SJCRH30 (cell line): ENCODE data around the gene CASK. TPM values are rescaled to one million over a fixed set of nuclear protein-coding genes. Genes with fewer than 3 reads are reported as not detected.
A peak's percentile ranks its signal among the peaks of the same experiment; 100 is the strongest.

ENCODE experiments used
- DNase-seq, 2 experiments: peaks; one replicate each; pipeline ENCODE4 v3.0.0-alpha.2; 2015 to 2020
- H3K27ac ChIP-seq: fragments of 250-450 bp; sonication (Bioruptor Pico); 2 replicates; pipeline ENCODE4 v1.5.1; 2020; ENCODE audit warnings: mild to moderate bottlenecking, moderate library complexity
- H3K27me3 ChIP-seq: fragments of 250-450 bp; sonication (Bioruptor Pico); 2 replicates; pipeline ENCODE4 v1.5.1; 2020; ENCODE audit warnings: mild to moderate bottlenecking, moderate library complexity
- H3K36me3 ChIP-seq: fragments of 250-450 bp; sonication (Bioruptor Pico); 2 replicates; pipeline ENCODE4 v1.5.1; 2020; ENCODE audit warnings: mild to moderate bottlenecking, moderate library complexity
- H3K4me1 ChIP-seq: fragments of 250-450 bp; sonication (Bioruptor Pico); 2 replicates; pipeline ENCODE4 v1.5.1; 2020; ENCODE audit warnings: mild to moderate bottlenecking, moderate library complexity
- H3K4me3 ChIP-seq: fragments of 250-450 bp; sonication (Bioruptor Pico); 2 replicates; pipeline ENCODE4 v1.5.1; 2020; ENCODE audit warnings: mild to moderate bottlenecking, moderate library complexity
- H3K9me3 ChIP-seq: fragments of 250-450 bp; sonication (Bioruptor Pico); replicated peaks from 2 replicates; pipeline ENCODE4 v1.5.1; 2020; ENCODE audit warnings: mild to moderate bottlenecking, moderate library complexity
- total RNA-seq: library from RNA; depleted of rRNA; stranded (reverse); fragments of >200 nt; shearing (Covaris generic); gene quantifications from 2 replicates; pipeline ENCODE4 v1.2.3, GENCODE V29; 2014

Gene CASK
- total RNA-seq, 1 experiment from 2014 or later = 43.0 TPM

- H3K4me3 ChIP-seq = no peak overlapping the region
- H3K27ac ChIP-seq = no peak overlapping the region
- H3K9me3 ChIP-seq = no peaks in the 10 kb centered on the region
- H3K27me3 ChIP-seq = no peaks in the 10 kb centered on the region
- H3K4me1 ChIP-seq = peaks cover 7% of the 10 kb centered on the region; the same call in 1 of the 2 replicates
- no peak for DNase-seq
- H3K36me3 ChIP-seq = no peaks in the 10 kb centered on the region
Observed at GRCh38 chrX:41825796-41826195, 97.6 kb downstream of the CASK start.

GRCh38 chrX:41824551-41824950, 98.8 kb downstream of the CASK start:
- H3K4me1 ChIP-seq = peaks cover 7% of the 10 kb centered on the region; the same call in 1 of the 2 replicates
- no peaks in the 10 kb centered on the region for H3K27me3 ChIP-seq
- no peak overlapping the region for H3K27ac ChIP-seq
- no peaks in the 10 kb centered on the region for H3K36me3 ChIP-seq
- DNase-seq = no peak
- no peaks in the 10 kb centered on the region for H3K9me3 ChIP-seq
- no peak overlapping the region for H3K4me3 ChIP-seq

- Histone ChIP-seq H3K36me3 (no peaks in the 10 kb centered on the region), H3K4me3 (no peak overlapping the region), H3K9me3 (no peaks in the 10 kb centered on the region), H3K27me3 (no peaks in the 10 kb centered on the region), H3K4me1 (peaks cover 4% of the 10 kb centered on the region; the same call in 1 of the 2 replicates), H3K27ac (no peak overlapping the region)
- DNase-seq = no peak
Observed at GRCh38 chrX:41823402-41823801, 100.0 kb downstream of the CASK start.

GRCh38 chrX:41822892-41823291, 100.5 kb downstream of the CASK start:
- Histone ChIP-seq H3K4me3 (no peak overlapping the region), H3K36me3 (no peaks in the 10 kb centered on the region), H3K27me3 (no peaks in the 10 kb centered on the region), H3K4me1 (no peaks in the 10 kb centered on the region), H3K9me3 (no peaks in the 10 kb centered on the region), H3K27ac (no peak overlapping the region)
- DNase-seq = no peak

GRCh38 chrX:41808047-41808446, 115.3 kb downstream of the CASK start:
- H3K27me3 ChIP-seq = no peaks in the 10 kb centered on the region
- H3K36me3 ChIP-seq = no peaks in the 10 kb centered on the region
- no peaks in the 10 kb centered on the region for H3K4me1 ChIP-seq
- no peaks in the 10 kb centered on the region for H3K9me3 ChIP-seq
- DNase-seq = no peak
- no peak overlapping the region for H3K4me3 ChIP-seq
- no peak overlapping the region for H3K27ac ChIP-seq

- Histone ChIP-seq H3K27ac (no peak overlapping the region), H3K27me3 (no peaks in the 10 kb centered on the region), H3K36me3 (no peaks in the 10 kb centered on the region), H3K4me1 (no peaks in the 10 kb centered on the region), H3K9me3 (no peaks in the 10 kb centered on the region), H3K4me3 (no peak overlapping the region)
- no peak for DNase-seq
Observed at GRCh38 chrX:41802958-41803357, 120.4 kb downstream of the CASK start.

- Histone ChIP-seq H3K4me3 (no peak overlapping the region), H3K27me3 (no peaks in the 10 kb centered on the region), H3K9me3 (no peaks in the 10 kb centered on the region), H3K36me3 (no peaks in the 10 kb centered on the region), H3K27ac (peak overlapping the region; percentile 41; the same call in 1 of the 2 replicates), H3K4me1 (no peaks in the 10 kb centered on the region)
- peak; percentile 51 to 72 for DNase-seq
Observed at GRCh38 chrX:41799661-41800060, 123.7 kb downstream of the CASK start.

- Histone ChIP-seq H3K27ac (no peak overlapping the region), H3K9me3 (no peaks in the 10 kb centered on the region)
- peak in 1 of 2 experiments; percentile 27 for DNase-seq
Observed at GRCh38 chrX:41796577-41796976, 126.8 kb downstream of the CASK start.

GRCh38 chrX:41796046-41796445, 127.3 kb downstream of the CASK start:
- DNase-seq = no peak
- H3K4me1 ChIP-seq = no peaks in the 10 kb centered on the region

More at GRCh38 chrX:41796577-41796976, 126.8 kb downstream of the CASK start:
- H3K4me3 ChIP-seq = no peak overlapping the region
- no peaks in the 10 kb centered on the region for H3K36me3 ChIP-seq
- H3K27me3 ChIP-seq = no peaks in the 10 kb centered on the region
- H3K4me1 ChIP-seq = no peaks in the 10 kb centered on the region

GRCh38 chrX:41789374-41789773, 134.0 kb downstream of the CASK start:
- DNase-seq = peak in 1 of 2 experiments; percentile 18
- H3K27me3 ChIP-seq = no peaks in the 10 kb centered on the region
- no peaks in the 10 kb centered on the region for H3K4me1 ChIP-seq

More at GRCh38 chrX:41796046-41796445, 127.3 kb downstream of the CASK start:
- Histone ChIP-seq H3K36me3 (no peaks in the 10 kb centered on the region), H3K9me3 (no peaks in the 10 kb centered on the region), H3K27ac (no peak overlapping the region), H3K27me3 (no peaks in the 10 kb centered on the region), H3K4me3 (no peak overlapping the region)

GRCh38 chrX:41785685-41786084, 137.7 kb downstream of the CASK start:
- Histone ChIP-seq H3K9me3 (no peaks in the 10 kb centered on the region), H3K4me3 (no peak overlapping the region), H3K27ac (no peak overlapping the region), H3K36me3 (no peaks in the 10 kb centered on the region), H3K4me1 (no peaks in the 10 kb centered on the region), H3K27me3 (no peaks in the 10 kb centered on the region)
- DNase-seq = peak in 1 of 2 experiments; percentile 10

More at GRCh38 chrX:41789374-41789773, 134.0 kb downstream of the CASK start:
- Histone ChIP-seq H3K4me3 (no peak overlapping the region), H3K27ac (no peak overlapping the region), H3K9me3 (no peaks in the 10 kb centered on the region), H3K36me3 (no peaks in the 10 kb centered on the region)

- H3K9me3 ChIP-seq = no peaks in the 10 kb centered on the region
- peaks cover 5% of the 10 kb centered on the region for H3K4me1 ChIP-seq
- no peaks in the 10 kb centered on the region for H3K36me3 ChIP-seq
- no peaks in the 10 kb centered on the region for H3K27me3 ChIP-seq
- DNase-seq = peak; percentile 4 to 49
- H3K27ac ChIP-seq = no peak overlapping the region
- H3K4me3 ChIP-seq = no peak overlapping the region
Observed at GRCh38 chrX:41781500-41781899, 141.9 kb downstream of the CASK start.

GRCh38 chrX:41779941-41780340, 143.4 kb downstream of the CASK start:
- Histone ChIP-seq H3K4me1 (peaks cover 5% of the 10 kb centered on the region), H3K9me3 (no peaks in the 10 kb centered on the region), H3K36me3 (no peaks in the 10 kb centered on the region), H3K4me3 (no peak overlapping the region), H3K27ac (no peak overlapping the region), H3K27me3 (no peaks in the 10 kb centered on the region)
- no peak for DNase-seq

GRCh38 chrX:41779030-41779564, 144.3 kb downstream of the CASK start:
- no peaks in the 10 kb centered on the region for H3K36me3 ChIP-seq
- H3K4me1 ChIP-seq = peaks cover 5% of the 10 kb centered on the region
- no peaks in the 10 kb centered on the region for H3K9me3 ChIP-seq
- H3K4me3 ChIP-seq = no peak overlapping the region
- peak overlapping the region; percentile 57 for H3K27ac ChIP-seq
- H3K27me3 ChIP-seq = no peaks in the 10 kb centered on the region
- peak; percentile 67 to 90 for DNase-seq

- H3K27ac ChIP-seq = no peak overlapping the region
Observed at GRCh38 chrX:41761702-41762101, 161.7 kb downstream of the CASK start.

GRCh38 chrX:41761169-41761568, 162.2 kb downstream of the CASK start:
- no peak overlapping the region for H3K27ac ChIP-seq
- DNase-seq = no peak
- no peaks in the 10 kb centered on the region for H3K27me3 ChIP-seq
- H3K9me3 ChIP-seq = no peaks in the 10 kb centered on the region
- H3K36me3 ChIP-seq = no peaks in the 10 kb centered on the region
- H3K4me1 ChIP-seq = no peaks in the 10 kb centered on the region
- no peak overlapping the region for H3K4me3 ChIP-seq

More at GRCh38 chrX:41761702-41762101, 161.7 kb downstream of the CASK start:
- no peaks in the 10 kb centered on the region for H3K9me3 ChIP-seq
- no peak for DNase-seq
- no peaks in the 10 kb centered on the region for H3K27me3 ChIP-seq
- no peaks in the 10 kb centered on the region for H3K36me3 ChIP-seq
- H3K4me1 ChIP-seq = no peaks in the 10 kb centered on the region
- no peak overlapping the region for H3K4me3 ChIP-seq
